GM23338 (cell line): ENCODE measurements around the gene CAMTA1. TPM values are rescaled to one million over a fixed set of nuclear protein-coding genes. Genes with fewer than 3 reads are reported as not detected.

ENCODE experiments used
- ATAC-seq: fragments of 200-7000 bp; cut with Tn5 transposase; 3 replicates; pipeline ENCODE4 v1.9.1; 2020
- DNase-seq: peaks from one replicate; pipeline ENCODE4 v3.0.0-alpha.2; 2015; ENCODE audit warnings: low spot score
- H2AFZ ChIP-seq: fragments of 200-600 bp; sonication (generic); 2 replicates; pipeline ENCODE4 v1.8.0; 2016; ENCODE audit warnings: antibody characterized with exemption, mild to moderate bottlenecking, moderate library complexity
- H3F3A ChIP-seq: fragments of 200-600 bp; sonication (generic); replicated peaks from 2 replicates; pipeline ENCODE4 v1.8.0; 2017; ENCODE audit warnings: antibody characterized with exemption, mixed run types, low read depth
- H3K27ac ChIP-seq: fragments of 200-600 bp; sonication (generic); 2 replicates; pipeline ENCODE4 v1.6.1; 2016; ENCODE audit warnings: low read depth
- H3K27me3 ChIP-seq: fragments of 200-600 bp; sonication (generic); 2 replicates; pipeline ENCODE4 v1.8.0; 2016; ENCODE audit warnings: mild to moderate bottlenecking, mixed run types, moderate library complexity; ENCODE audit not compliant: insufficient read depth
- H3K36me3 ChIP-seq: fragments of 200-600 bp; sonication (generic); 2 replicates; pipeline ENCODE4 v1.8.0; 2016; ENCODE audit warnings: mild to moderate bottlenecking; ENCODE audit not compliant: insufficient read depth
- H3K4me1 ChIP-seq: fragments of 200-600 bp; sonication (generic); 2 replicates; pipeline ENCODE4 v1.8.0; 2016; ENCODE audit warnings: mild to moderate bottlenecking, moderate library complexity; ENCODE audit not compliant: insufficient read depth
- H3K4me2 ChIP-seq: fragments of 200-600 bp; sonication (generic); 2 replicates; pipeline ENCODE4 v1.7.1; 2017; ENCODE audit warnings: mixed run types
- H3K4me3 ChIP-seq: fragments of 200-600 bp; sonication (generic); 2 replicates; pipeline ENCODE4 v1.6.1; 2016; ENCODE audit warnings: mixed run types
- H3K79me2 ChIP-seq: fragments of 200-600 bp; sonication (generic); replicated peaks from 2 replicates; pipeline ENCODE4 v1.8.0; 2017; ENCODE audit warnings: mild to moderate bottlenecking; ENCODE audit not compliant: insufficient read depth
- H3K9me2 ChIP-seq: fragments of 200-600 bp; sonication (generic); 2 replicates; pipeline ENCODE4 v1.8.0; 2017; ENCODE audit not compliant: insufficient read depth
- H4K20me1 ChIP-seq: fragments of 200-600 bp; sonication (generic); replicated peaks from 2 replicates; pipeline ENCODE4 v1.8.0; 2017; ENCODE audit warnings: mild to moderate bottlenecking; ENCODE audit not compliant: insufficient read depth
- H3K27ac Mint-ChIP-seq: 2 replicates; pipeline ENCODE4 v1.8.0; 2020; ENCODE audit warnings: inconsistent platforms, mild to moderate bottlenecking, moderate library complexity, mixed read lengths
- H3K27me3 Mint-ChIP-seq: 3 replicates; pipeline ENCODE4 v1.8.0; 2022; ENCODE audit warnings: low read depth, mild to moderate bottlenecking, moderate library complexity, mixed read lengths, inconsistent platforms; ENCODE audit not compliant: insufficient read depth, poor library complexity
- H3K36me3 Mint-ChIP-seq: 3 replicates; pipeline ENCODE4 v1.8.0; 2021; ENCODE audit warnings: low read depth, mild to moderate bottlenecking, inconsistent platforms, moderate library complexity, mixed read lengths
- H3K4me1 Mint-ChIP-seq: 3 replicates; pipeline ENCODE4 v1.8.0; 2020; ENCODE audit warnings: mild to moderate bottlenecking, inconsistent platforms, mixed read lengths
- H3K4me3 Mint-ChIP-seq: 3 replicates; pipeline ENCODE4 v1.8.0; 2021; ENCODE audit warnings: moderate library complexity, mild to moderate bottlenecking, inconsistent platforms, mixed read lengths
- H3K9me3 Mint-ChIP-seq: 3 replicates; pipeline ENCODE4 v1.8.0; 2020; ENCODE audit warnings: moderate library complexity, mild to moderate bottlenecking, inconsistent platforms, mixed read lengths
- CREB1 ChIP-seq: fragments of 250-450 bp; sonication (Bioruptor Pico); IDR thresholded peaks from 2 replicates; pipeline ENCODE4 v1.5.0; 2020; ENCODE audit warnings: low read depth, mild to moderate bottlenecking, moderate library complexity
- CTCF ChIP-seq, 2 experiments: fragments of 200-600 bp in 1 of 2; sonication (generic) in 1 of 2; conservative IDR thresholded peaks; 2 replicates each; pipeline versions ENCODE4 v1.5.1 to v1.6.1; 2016 to 2017; ENCODE audit warnings: antibody characterized with exemption in 2 of 2, low read depth in 2 of 2, mild to moderate bottlenecking in 2 of 2, moderate library complexity in 1 of 2
- EZH2phosphoT487 ChIP-seq: fragments of 200-600 bp; sonication (generic); IDR thresholded peaks from one replicate; pipeline ENCODE4 v1.8.1; 2018; ENCODE audit warnings: antibody characterized with exemption; ENCODE audit not compliant: unreplicated experiment
- JUNB ChIP-seq: IDR thresholded peaks from one replicate; pipeline ENCODE4 v1.6.1; 2016; ENCODE audit warnings: antibody characterized with exemption; ENCODE audit not compliant: unreplicated experiment
- NANOG ChIP-seq: IDR thresholded peaks from 2 replicates; pipeline ENCODE4 v1.6.1; 2016; ENCODE audit warnings: antibody characterized with exemption, borderline replicate concordance
- POLR2AphosphoS5 ChIP-seq: IDR thresholded peaks from 2 replicates; pipeline ENCODE4 v1.6.1; 2016; ENCODE audit warnings: antibody characterized with exemption, low read depth
- ZNF331 ChIP-seq: fragments of 250-450 bp; sonication (Bioruptor Pico); IDR thresholded peaks from 2 replicates; pipeline ENCODE4 v1.5.0; 2020; ENCODE audit warnings: low read depth, mild to moderate bottlenecking, moderate library complexity
- polyA plus RNA-seq: library from polyadenylated mRNA; unstranded; fragments of >200 nt; fragmentation: Nextera tagmentation; extraction: Ambion mirVana; gene quantifications from 2 replicates; pipeline ENCODE4 v1.2.1, GENCODE V29; 2016
- total RNA-seq: library from RNA; depleted of rRNA; stranded (reverse); fragments of >200 nt; shearing (Covaris generic); gene quantifications from 2 replicates; pipeline ENCODE4 v1.2.3, GENCODE V29; 2014
- TF ChIP-seq, protein P1 (sequence below): fragments of 250-450 bp; sonication (Bioruptor Pico); IDR thresholded peaks from 2 replicates; pipeline ENCODE4 v1.5.0; 2020; ENCODE audit warnings: mild to moderate bottlenecking, moderate library complexity
- TF ChIP-seq, protein P2 (sequence below): IDR thresholded peaks from 2 replicates; pipeline ENCODE4 v1.6.1; 2016; ENCODE audit warnings: antibody characterized with exemption
- TF ChIP-seq, protein P3 (sequence below): IDR thresholded peaks from one replicate; pipeline ENCODE4 v1.6.1; 2018; ENCODE audit warnings: antibody characterized with exemption; ENCODE audit not compliant: unreplicated experiment

The CAMTA1 gene
- total and polyA plus RNA-seq, 2 experiments from 2014 or later, result 115 to 519 TPM

- peaks cover 2% of the 10 kb centered on the region; the same call in 1 of the 3 replicates for H3K4me1 Mint-ChIP-seq
- Histone ChIP-seq H3K4me2 (no peak overlapping the region), H4K20me1 (no peaks in the 10 kb centered on the region), H3K36me3 (no peaks in the 10 kb centered on the region), H3K9me2 (no peaks in the 10 kb centered on the region), H3K4me3 (no peak overlapping the region), H3K4me1 (no peaks in the 10 kb centered on the region), H3K79me2 (no peaks in the 10 kb centered on the region), H3K27me3 (no peaks in the 10 kb centered on the region), H2AFZ (no peak overlapping the region), H3F3A (no peaks in the 10 kb centered on the region), H3K27ac (no peak overlapping the region)
- no peaks in the 10 kb centered on the region for H3K9me3 Mint-ChIP-seq
- no peak for DNase-seq
- H3K27me3 Mint-ChIP-seq, result peaks cover 3% of the 10 kb centered on the region
- ATAC-seq, result no peak
- TF ChIP-seq JUNB (no peak), CTCF (conservative IDR thresholded peaks at IDR 0.05; ENCODE audit: low read depth in 2 of 2) (no peak), NANOG (no peak), CREB1 (CRISPR knock-in tag) (no peak), POLR2AphosphoS5 (no peak), EZH2phosphoT487 (no peak), ZNF331 (CRISPR knock-in tag) (no peak)
- TF ChIP-seq, protein P1, sequence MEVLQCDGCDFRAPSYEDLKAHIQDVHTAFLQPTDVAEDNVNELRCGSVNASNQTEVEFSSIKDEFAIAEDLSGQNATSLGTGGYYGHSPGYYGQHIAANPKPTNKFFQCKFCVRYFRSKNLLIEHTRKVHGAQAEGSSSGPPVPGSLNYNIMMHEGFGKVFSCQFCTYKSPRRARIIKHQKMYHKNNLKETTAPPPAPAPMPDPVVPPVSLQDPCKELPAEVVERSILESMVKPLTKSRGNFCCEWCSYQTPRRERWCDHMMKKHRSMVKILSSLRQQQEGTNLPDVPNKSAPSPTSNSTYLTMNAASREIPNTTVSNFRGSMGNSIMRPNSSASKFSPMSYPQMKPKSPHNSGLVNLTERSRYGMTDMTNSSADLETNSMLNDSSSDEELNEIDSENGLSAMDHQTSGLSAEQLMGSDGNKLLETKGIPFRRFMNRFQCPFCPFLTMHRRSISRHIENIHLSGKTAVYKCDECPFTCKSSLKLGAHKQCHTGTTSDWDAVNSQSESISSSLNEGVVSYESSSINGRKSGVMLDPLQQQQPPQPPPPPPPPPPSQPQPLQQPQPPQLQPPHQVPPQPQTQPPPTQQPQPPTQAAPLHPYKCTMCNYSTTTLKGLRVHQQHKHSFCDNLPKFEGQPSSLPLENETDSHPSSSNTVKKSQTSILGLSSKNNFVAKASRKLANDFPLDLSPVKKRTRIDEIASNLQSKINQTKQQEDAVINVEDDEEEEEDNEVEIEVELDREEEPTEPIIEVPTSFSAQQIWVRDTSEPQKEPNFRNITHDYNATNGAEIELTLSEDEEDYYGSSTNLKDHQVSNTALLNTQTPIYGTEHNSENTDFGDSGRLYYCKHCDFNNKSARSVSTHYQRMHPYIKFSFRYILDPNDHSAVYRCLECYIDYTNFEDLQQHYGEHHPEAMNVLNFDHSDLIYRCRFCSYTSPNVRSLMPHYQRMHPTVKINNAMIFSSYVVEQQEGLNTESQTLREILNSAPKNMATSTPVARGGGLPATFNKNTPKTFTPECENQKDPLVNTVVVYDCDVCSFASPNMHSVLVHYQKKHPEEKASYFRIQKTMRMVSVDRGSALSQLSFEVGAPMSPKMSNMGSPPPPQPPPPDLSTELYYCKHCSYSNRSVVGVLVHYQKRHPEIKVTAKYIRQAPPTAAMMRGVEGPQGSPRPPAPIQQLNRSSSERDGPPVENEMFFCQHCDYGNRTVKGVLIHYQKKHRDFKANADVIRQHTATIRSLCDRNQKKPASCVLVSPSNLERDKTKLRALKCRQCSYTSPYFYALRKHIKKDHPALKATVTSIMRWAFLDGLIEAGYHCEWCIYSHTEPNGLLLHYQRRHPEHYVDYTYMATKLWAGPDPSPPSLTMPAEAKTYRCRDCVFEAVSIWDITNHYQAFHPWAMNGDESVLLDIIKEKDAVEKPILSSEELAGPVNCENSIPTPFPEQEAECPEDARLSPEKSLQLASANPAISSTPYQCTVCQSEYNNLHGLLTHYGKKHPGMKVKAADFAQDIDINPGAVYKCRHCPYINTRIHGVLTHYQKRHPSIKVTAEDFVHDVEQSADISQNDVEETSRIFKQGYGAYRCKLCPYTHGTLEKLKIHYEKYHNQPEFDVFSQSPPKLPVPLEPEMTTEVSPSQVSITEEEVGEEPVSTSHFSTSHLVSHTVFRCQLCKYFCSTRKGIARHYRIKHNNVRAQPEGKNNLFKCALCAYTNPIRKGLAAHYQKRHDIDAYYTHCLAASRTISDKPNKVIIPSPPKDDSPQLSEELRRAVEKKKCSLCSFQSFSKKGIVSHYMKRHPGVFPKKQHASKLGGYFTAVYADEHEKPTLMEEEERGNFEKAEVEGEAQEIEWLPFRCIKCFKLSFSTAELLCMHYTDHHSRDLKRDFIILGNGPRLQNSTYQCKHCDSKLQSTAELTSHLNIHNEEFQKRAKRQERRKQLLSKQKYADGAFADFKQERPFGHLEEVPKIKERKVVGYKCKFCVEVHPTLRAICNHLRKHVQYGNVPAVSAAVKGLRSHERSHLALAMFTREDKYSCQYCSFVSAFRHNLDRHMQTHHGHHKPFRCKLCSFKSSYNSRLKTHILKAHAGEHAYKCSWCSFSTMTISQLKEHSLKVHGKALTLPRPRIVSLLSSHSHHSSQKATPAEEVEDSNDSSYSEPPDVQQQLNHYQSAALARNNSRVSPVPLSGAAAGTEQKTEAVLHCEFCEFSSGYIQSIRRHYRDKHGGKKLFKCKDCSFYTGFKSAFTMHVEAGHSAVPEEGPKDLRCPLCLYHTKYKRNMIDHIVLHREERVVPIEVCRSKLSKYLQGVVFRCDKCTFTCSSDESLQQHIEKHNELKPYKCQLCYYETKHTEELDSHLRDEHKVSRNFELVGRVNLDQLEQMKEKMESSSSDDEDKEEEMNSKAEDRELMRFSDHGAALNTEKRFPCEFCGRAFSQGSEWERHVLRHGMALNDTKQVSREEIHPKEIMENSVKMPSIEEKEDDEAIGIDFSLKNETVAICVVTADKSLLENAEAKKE (CRISPR knock-in tag), result no peak
- TF ChIP-seq, protein P2, sequence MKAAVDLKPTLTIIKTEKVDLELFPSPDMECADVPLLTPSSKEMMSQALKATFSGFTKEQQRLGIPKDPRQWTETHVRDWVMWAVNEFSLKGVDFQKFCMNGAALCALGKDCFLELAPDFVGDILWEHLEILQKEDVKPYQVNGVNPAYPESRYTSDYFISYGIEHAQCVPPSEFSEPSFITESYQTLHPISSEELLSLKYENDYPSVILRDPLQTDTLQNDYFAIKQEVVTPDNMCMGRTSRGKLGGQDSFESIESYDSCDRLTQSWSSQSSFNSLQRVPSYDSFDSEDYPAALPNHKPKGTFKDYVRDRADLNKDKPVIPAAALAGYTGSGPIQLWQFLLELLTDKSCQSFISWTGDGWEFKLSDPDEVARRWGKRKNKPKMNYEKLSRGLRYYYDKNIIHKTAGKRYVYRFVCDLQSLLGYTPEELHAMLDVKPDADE, result no peak
- TF ChIP-seq, protein P3, sequence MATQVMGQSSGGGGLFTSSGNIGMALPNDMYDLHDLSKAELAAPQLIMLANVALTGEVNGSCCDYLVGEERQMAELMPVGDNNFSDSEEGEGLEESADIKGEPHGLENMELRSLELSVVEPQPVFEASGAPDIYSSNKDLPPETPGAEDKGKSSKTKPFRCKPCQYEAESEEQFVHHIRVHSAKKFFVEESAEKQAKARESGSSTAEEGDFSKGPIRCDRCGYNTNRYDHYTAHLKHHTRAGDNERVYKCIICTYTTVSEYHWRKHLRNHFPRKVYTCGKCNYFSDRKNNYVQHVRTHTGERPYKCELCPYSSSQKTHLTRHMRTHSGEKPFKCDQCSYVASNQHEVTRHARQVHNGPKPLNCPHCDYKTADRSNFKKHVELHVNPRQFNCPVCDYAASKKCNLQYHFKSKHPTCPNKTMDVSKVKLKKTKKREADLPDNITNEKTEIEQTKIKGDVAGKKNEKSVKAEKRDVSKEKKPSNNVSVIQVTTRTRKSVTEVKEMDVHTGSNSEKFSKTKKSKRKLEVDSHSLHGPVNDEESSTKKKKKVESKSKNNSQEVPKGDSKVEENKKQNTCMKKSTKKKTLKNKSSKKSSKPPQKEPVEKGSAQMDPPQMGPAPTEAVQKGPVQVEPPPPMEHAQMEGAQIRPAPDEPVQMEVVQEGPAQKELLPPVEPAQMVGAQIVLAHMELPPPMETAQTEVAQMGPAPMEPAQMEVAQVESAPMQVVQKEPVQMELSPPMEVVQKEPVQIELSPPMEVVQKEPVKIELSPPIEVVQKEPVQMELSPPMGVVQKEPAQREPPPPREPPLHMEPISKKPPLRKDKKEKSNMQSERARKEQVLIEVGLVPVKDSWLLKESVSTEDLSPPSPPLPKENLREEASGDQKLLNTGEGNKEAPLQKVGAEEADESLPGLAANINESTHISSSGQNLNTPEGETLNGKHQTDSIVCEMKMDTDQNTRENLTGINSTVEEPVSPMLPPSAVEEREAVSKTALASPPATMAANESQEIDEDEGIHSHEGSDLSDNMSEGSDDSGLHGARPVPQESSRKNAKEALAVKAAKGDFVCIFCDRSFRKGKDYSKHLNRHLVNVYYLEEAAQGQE, result no peak
- H3K27ac Mint-ChIP-seq, result no peak overlapping the region
- no peak overlapping the region for H3K4me3 Mint-ChIP-seq
- no peaks in the 10 kb centered on the region for H3K36me3 Mint-ChIP-seq
Observed at GRCh38 chr1:7221826-7222694, 436.8 kb downstream of the CAMTA1 start.
